HG02870 (cell line): ENCODE measurements around the gene CCL17.
"Not testable (repeated sequence)": the region's sequence is repeated elsewhere in the genome, so short reads cannot be mapped to it uniquely, and the experiment has no call there.

ENCODE experiments used
- ATAC-seq: cut with Tn5 transposase; IDR thresholded peaks from one replicate; pipeline ENCODE4 v1.9.1; 2021; ENCODE audit warnings: mild to moderate bottlenecking, moderate library complexity; ENCODE audit not compliant: unreplicated experiment

CCL17 gene

DNA sequence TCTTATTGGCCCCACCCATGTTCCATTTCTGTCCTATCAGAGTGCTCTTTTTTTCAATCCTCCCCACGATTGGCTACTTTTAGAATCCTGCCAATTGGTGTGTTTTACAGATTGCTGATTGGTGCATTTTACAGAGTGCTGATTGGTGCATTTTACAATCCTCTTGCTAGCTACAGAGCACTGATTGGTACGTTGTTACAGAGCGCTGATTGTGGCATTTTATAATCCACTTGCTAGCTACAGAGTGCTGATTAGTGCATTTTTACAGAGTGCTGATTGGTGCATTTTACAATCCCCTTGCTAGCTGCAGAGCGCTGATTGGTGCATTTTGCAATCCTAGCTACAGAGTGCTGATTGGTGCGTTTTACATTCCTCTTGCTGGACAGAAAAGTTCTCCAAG, 9.5 kb upstream of the CCL17 start:
- ATAC-seq: no peak

- no peak for ATAC-seq
Measured at GRCh38 chr16:57396786-57397185, 7.8 kb upstream of the CCL17 start.

- ATAC-seq: not testable (repeated sequence)
Measured at GRCh38 chr16:57397493-57397892, 7.1 kb upstream of the CCL17 start.

- ATAC-seq: no peak
Measured at GRCh38 chr16:57401943-57402640, 2.5 kb upstream of the CCL17 start.

GRCh38 chr16:57405097-57405496, 530 bp downstream of the CCL17 start:
- no peak for ATAC-seq

- no peak for ATAC-seq
Measured at GRCh38 chr16:57406881-57407280, 2.3 kb downstream of the CCL17 start.

DNA sequence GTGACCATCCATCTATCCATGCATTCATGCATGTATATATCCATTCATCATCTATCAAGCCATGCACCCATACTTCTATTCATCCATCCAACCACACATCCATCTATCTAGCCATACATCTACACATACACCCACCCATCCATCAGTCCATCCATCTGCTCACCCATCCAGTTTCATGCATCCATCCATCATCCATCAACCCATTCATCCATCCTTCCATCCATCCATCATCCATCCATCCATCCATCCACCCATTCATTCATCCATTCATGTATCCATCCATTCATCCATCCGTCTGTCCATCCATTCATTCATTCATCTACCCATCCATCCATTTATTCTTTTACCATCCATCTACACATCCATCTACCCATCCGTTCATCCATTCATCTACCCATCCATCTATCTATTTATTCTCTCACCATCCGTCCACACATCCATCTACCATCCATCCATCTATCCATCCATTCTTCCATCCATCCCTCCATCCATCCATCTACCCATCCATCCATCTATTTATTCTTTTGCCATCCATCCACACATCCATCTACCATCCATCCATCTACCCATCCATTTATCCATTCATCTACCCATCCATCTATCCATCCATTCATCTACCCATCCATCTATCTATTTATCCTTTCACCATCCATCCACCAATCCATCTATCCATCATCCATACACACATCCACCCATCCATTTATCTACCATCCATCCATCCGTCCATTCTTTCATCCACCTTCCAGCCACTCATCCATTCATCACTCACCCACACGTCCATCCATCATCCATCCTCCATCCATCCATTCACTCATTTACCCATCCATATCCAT, 3.2 kb downstream of the CCL17 start:
- no peak for ATAC-seq

GRCh38 chr16:57409065-57409464, 4.5 kb downstream of the CCL17 start:
- no peak for ATAC-seq

DNA sequence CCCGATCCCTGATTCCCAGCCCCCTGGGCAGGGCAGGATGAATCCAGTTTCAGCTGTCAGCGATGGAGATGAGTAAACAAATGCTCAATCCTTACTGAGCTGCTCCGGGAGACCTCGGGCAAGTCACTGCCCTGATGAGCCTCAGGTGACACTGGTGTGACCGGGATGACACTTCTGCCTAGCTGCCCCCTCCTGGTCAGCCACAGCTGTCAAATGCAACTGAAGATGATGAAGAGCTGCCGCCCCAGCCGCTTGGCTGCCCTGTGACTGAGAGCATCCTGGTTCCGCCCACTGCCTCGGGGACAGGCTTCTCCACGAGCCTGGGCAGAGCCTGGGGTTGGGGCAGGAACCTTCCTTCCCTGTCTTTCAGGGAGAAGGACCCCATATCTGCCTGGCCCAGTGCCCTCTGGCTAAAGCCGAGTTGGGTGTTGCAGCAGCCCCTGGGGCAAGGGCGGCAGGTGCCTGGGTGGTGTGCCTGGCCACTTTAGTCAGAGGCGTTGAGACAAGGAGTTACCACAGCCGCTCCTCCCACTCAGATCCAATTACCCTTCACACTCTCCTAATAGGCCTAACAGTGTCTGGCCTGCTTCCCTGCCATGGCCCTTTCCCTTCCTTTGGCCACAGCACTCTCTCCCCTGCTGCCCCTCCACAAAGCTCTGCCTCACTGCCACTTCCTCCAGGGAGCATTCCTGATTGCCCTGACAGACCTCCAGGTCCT, 5.5 kb downstream of the CCL17 start:
- no peak for ATAC-seq

DNA sequence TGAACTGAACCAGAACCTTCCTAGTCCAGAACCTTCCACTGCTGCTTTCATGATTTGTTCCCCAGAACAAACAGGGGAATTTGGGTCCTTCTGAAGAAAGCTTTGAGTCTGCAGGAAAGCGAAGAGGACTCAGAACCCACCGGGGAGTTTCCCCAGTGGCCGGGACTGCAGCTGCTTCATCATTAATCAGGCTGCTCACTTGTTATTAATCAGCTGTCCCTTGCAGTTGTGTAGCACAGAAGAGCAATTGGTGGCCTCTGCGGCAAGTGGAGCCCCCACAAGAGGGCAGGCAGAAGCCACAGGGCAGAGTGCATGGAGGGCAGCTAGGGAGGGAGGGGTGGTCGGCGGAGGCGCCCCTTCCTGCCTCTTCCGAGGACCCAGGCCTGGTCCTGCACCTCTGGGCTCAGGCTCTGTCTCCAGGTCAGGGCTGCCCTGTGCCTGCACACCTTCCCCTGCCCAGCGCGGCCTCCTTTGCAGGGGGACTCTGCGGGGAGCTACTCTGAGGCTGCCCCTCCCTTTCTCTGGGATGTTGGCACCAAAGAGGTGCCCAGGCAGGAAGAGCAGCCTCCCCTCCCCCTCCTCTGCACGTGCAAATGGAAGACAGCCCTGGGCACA, 6.9 kb downstream of the CCL17 start:
- ATAC-seq: no peak

- no peak for ATAC-seq
Measured at GRCh38 chr16:57412584-57412983, 8.0 kb downstream of the CCL17 start.

- peak; percentile 60 for ATAC-seq
Measured at GRCh38 chr16:57413301-57413730, 8.7 kb downstream of the CCL17 start.

DNA sequence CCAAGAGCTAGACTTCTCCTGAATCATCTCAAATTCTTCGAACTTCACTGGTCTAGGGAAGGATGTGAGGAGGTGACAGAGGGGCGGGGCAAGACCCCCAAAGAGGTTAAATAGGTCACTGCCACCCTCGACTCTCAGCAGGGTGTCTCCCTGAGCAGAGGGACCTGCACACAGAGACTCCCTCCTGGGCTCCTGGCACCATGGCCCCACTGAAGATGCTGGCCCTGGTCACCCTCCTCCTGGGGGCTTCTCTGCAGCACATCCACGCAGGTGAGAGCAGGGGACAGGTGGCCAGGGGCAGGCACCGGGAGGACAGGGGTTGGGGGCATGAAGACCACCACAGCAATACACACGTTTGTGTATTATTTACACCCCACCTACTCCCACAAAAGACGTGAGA, 9.2 kb downstream of the CCL17 start:
- no peak for ATAC-seq

GRCh38 chr16:57416084-57416483, 11.5 kb downstream of the CCL17 start:
- ATAC-seq: no peak

DNA sequence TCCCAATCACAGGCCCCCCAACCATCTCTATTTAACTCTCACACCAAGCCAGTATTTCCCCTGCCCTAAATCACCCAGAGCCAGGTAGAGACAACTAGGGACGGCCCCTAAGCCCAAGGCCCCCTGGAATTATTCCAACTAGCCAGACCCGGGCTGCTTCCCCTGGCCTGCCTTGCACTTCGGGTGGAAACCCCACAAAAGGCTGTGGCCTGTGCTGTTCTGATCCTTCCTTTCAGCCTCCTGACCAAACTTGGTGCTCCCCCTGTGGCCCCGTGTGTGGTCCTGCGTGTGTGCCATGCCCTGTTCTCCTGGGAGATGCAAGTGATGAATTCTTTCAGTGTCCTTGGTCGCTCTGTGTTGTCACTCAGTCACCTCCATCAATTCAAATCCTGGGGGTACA, 14.9 kb downstream of the CCL17 start:
- no peak for ATAC-seq

DNA sequence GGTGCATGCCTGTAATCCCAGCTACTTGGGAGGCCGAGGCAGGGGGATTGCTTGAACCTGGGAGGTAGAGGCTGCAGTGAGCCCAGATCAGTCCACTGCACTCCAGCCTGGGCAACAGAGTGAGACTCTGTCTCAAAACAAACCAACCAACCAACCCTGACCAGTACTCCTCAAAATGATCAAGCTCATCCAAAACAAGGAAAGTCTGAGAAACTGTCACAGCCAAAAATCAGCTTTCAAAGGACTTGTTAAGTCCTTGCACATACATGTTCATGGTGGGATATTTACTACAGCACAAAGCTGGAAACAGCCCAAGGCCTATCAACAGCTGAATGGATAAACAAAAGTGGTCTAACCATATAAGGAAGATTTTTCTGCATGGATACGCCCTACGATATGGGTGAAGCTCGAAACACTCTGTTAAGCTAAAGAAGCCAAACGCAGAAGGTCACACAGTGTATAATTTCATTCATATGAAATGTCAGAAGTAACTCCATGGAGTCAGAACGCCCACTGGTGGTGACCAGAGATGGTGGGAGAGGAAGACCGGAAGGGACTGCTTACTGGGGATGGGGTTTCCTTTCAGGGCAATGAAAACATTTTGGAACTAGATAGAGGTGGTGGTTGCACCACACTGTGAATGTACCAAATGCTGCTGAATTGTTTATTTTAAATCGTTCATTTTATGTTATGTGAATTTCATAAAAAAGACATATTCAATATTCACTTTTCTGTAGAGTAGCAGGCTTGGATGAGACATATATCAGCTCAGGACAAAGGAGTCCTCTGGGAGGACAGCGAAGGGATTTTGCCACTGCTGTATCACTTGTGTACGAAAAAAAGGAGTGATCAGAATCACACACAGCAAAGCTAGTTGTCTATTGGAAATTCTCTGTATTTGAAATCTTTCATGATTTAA, 17.7 kb downstream of the CCL17 start:
- ATAC-seq: no peak

- ATAC-seq: no peak
Measured at GRCh38 chr16:57423152-57423551, 18.6 kb downstream of the CCL17 start.

- no peak for ATAC-seq
Measured at GRCh38 chr16:57424583-57424982, 20.0 kb downstream of the CCL17 start.

DNA sequence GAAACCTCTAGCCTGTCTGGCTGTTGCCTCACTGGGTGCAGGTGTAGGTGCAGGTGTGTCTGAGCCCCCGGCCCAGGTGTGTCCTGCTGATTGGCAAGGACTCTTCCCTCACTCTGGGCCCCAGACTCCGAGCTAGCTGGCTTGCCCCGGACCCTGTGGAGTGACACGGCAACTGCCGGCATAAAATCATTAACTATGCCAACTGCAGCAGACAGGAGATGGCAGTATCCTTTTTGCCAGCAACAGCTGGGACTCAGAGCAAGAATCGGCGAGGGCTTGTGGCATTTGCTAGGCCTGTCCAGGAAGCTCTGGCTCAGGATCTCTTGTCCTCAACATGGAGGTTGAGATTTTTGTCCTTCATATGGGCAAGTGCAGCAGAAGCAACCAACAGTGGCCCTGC, 21.8 kb downstream of the CCL17 start:
- no peak for ATAC-seq

- no peak for ATAC-seq
Measured at GRCh38 chr16:57427307-57427706, 22.7 kb downstream of the CCL17 start.
